B cell (primary cell): ENCODE results near the gene WNK4. TPM values are rescaled to one million over a fixed set of nuclear protein-coding genes. Genes with fewer than 3 reads are reported as not detected.
"Not testable (repeated sequence)": the region's sequence is repeated elsewhere in the genome, so short reads cannot be mapped to it uniquely, and the experiment has no call there.

Source experiments
- ATAC-seq: fragments of 200-7000 bp; cut with Tn5 transposase; one replicate; pipeline ENCODE4 v1.10.0; 2021; ENCODE audit warnings: low read depth, mild to moderate bottlenecking, moderate number of reproducible peaks, moderate library complexity
- CTCF ChIA-PET: fragments of 350-600 bp; sonication (Branson Sonifier 250); formaldehyde crosslinking; loops from one replicate; lab custom pipeline; 2021; ENCODE audit warnings: antibody characterized with exemption, inconsistent platforms; lab: Charles Lee
- POLR2A ChIA-PET: fragments of 350-600 bp; sonication (Branson Sonifier 250); formaldehyde crosslinking; loops from one replicate; lab custom pipeline; 2021; ENCODE audit warnings: antibody characterized with exemption; lab: Charles Lee
- DNase-seq: peaks from one replicate; pipeline ENCODE4 v3.0.0; 2013
- H2AFZ ChIP-seq: 2 replicates; pipeline ENCODE4 v1.6.1; 2012; ENCODE audit warnings: mild to moderate bottlenecking, low read depth, low read length; ENCODE audit not compliant: insufficient read depth, poor library complexity, severe bottlenecking
- H3K27ac ChIP-seq, 2 donors: 1 replicate in 1 of 2; 2 replicates in 1 of 2; pipeline ENCODE4 v1.5.1; 2012 to 2013; ENCODE audit warnings: low read length in 2 of 2, mild to moderate bottlenecking in 2 of 2, moderate library complexity in 1 of 2
- H3K27me3 ChIP-seq, 4 experiments: fragments of 200-600 bp in 1 of 4; sonication (generic) in 1 of 4; replicated peaks in 1 of 4; 1 replicate in 2 of 4; 2 replicates in 2 of 4; pipeline versions ENCODE4 v1.6.1 to v1.7.0; 2013 to 2016; ENCODE audit warnings: low read length in 3 of 4, mild to moderate bottlenecking in 2 of 4, mixed read lengths in 1 of 4, moderate library complexity in 1 of 4; ENCODE audit not compliant: insufficient read depth in 4 of 4, control insufficient read depth in 3 of 4; ENCODE audit errors: control extremely low read depth in 1 of 4
- H3K36me3 ChIP-seq, 2 experiments: replicated peaks in 1 of 2; 1 replicate in 1 of 2; 2 replicates in 1 of 2; pipeline versions ENCODE4 v1.6.1 to v1.7.1; 2013; ENCODE audit warnings: low read length in 1 of 2; ENCODE audit not compliant: insufficient read depth in 2 of 2, control insufficient read depth in 1 of 2; ENCODE audit errors: control extremely low read depth in 1 of 2, extremely low read depth in 1 of 2
- H3K4me1 ChIP-seq, 2 donors: fragments of 200-600 bp in 1 of 2; sonication (generic) in 1 of 2; 1 replicate in 1 of 2; 2 replicates in 1 of 2; pipeline versions ENCODE4 v1.5.1 to v1.6.1; 2013 to 2017; ENCODE audit warnings: low read length in 2 of 2; ENCODE audit not compliant: control insufficient read depth in 2 of 2, insufficient read depth in 2 of 2
- H3K4me2 ChIP-seq: replicated peaks from 2 replicates; pipeline ENCODE3; 2012; ENCODE audit warnings: mild to moderate bottlenecking, low read depth, low read length; ENCODE audit not compliant: poor library complexity, severe bottlenecking
- H3K4me3 ChIP-seq, 5 experiments: fragments of 200-600 bp in 1 of 5; sonication (generic) in 1 of 5; 1 replicate in 3 of 5; 2 replicates in 2 of 5; pipeline versions ENCODE4 v1.5.1 to v1.7.0; 2011 to 2016; ENCODE audit warnings: low read length in 4 of 5, mild to moderate bottlenecking in 4 of 5, low read depth in 2 of 5, control low read depth in 1 of 5, moderate library complexity in 1 of 5; ENCODE audit not compliant: insufficient read depth in 1 of 5; ENCODE audit errors: control extremely low read depth in 1 of 5, extremely low read depth in 1 of 5
- H3K79me2 ChIP-seq: fragments of 200-600 bp; sonication (generic); one replicate; pipeline ENCODE4 v1.6.0; 2016; ENCODE audit warnings: low read length; ENCODE audit not compliant: control insufficient read depth, insufficient read depth
- H3K9ac ChIP-seq: fragments of 200-600 bp; sonication (generic); 2 replicates; pipeline ENCODE4 v1.6.1; 2017; ENCODE audit warnings: mild to moderate bottlenecking, low read length, moderate library complexity
- H3K9me3 ChIP-seq, 3 donors: one replicate each; pipeline versions ENCODE4 v1.6.1 to v1.7.1; 2013; ENCODE audit warnings: low read length in 2 of 3; ENCODE audit not compliant: control insufficient read depth in 2 of 3, insufficient read depth in 1 of 3; ENCODE audit errors: control extremely low read depth in 1 of 3
- H4K20me1 ChIP-seq: 2 replicates; pipeline ENCODE4 v1.6.0; 2012; ENCODE audit warnings: mild to moderate bottlenecking, low read length; ENCODE audit not compliant: insufficient read depth, control insufficient read depth, poor library complexity, severe bottlenecking
- H3K27ac Mint-ChIP-seq: one replicate; pipeline ENCODE4 v1.8.0; 2021; ENCODE audit warnings: mixed read lengths
- H3K27me3 Mint-ChIP-seq: one replicate; pipeline ENCODE4 v1.8.0; 2021; ENCODE audit warnings: mixed read lengths
- H3K4me1 Mint-ChIP-seq: one replicate; pipeline ENCODE4 v1.8.0; 2021; ENCODE audit warnings: mixed read lengths
- H3K4me3 Mint-ChIP-seq: one replicate; pipeline ENCODE4 v1.8.0; 2021; ENCODE audit warnings: mixed read lengths
- H3K9me3 Mint-ChIP-seq: one replicate; pipeline ENCODE4 v1.8.0; 2022; ENCODE audit warnings: mixed read lengths; ENCODE audit not compliant: insufficient read depth
- EZH2 ChIP-seq: IDR thresholded peaks from 2 replicates; pipeline ENCODE4 v1.6.1; 2012; ENCODE audit warnings: borderline replicate concordance, low read depth, mild to moderate bottlenecking, moderate library complexity, low read length; ENCODE audit not compliant: insufficient read depth, poor library complexity, severe bottlenecking
- WGBS: methylation state at CpG from one replicate; pipeline ENCODE4 v1.1.5; 2013; ENCODE audit warnings: missing lambda C conversion rate; ENCODE audit not compliant: insufficient coverage; 5-methylcytosine and 5-hydroxymethylcytosine counted together
- intact Hi-C: fragments of 100-400 bp; cut with micrococcal nuclease; formaldehyde crosslinking; loops from one replicate; pipeline ENCODE4 v1.10.0; 2022
- polyA plus RNA-seq: library from polyadenylated mRNA; depleted of rRNA; stranded (reverse); fragments of >200 nt; gene quantifications from 2 replicates; pipeline ENCODE4 v1.2.3, GENCODE V29; 2012
- total RNA-seq, 2 donors: library from RNA; stranded (reverse); fragments of 120-200 nt in 1 of 2; gene quantifications; 1 replicate in 1 of 2; 2 replicates in 1 of 2; pipeline versions ENCODE4 v1.2.3 to v1.2.4, GENCODE V29; 2013 to 2022
- TF ChIP-seq, protein P1 (sequence below): fragments of 200-600 bp; IDR thresholded peaks from one replicate; pipeline ENCODE4 v1.8.0; 2022; ENCODE audit warnings: antibody characterized with exemption, mild to moderate bottlenecking

WNK4 gene
- total and polyA plus RNA-seq, 2 donors (not counting 1 experiment from before 2014, with no cell fraction given), result 0.03 to 0.44 TPM

DNA sequence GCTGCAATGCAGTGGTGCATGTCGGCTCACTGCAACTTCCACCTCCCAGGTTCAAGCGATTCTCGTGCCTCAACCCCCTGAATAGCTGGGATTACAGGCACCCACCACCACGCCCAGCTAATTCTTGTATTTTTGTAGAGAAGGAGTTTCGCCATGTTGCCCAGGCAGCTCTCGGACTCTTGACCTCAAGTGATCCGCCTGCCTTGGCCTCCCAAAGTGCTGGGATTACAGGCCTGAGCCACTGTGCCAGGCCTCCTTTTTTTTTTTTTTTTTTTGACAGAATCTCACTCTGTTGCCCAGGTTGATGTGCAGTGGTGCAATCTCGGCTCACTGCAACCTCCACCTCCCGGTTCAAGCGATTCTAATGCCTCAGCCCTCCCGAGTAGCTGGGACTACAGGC is 37.5 kb upstream of the WNK4 start:
- not testable (repeated sequence) for H3K27me3 Mint-ChIP-seq, H3K9ac ChIP-seq, H2AFZ ChIP-seq, H3K27ac ChIP-seq, H3K36me3 ChIP-seq, H3K27me3 ChIP-seq, ATAC-seq, H3K4me3 ChIP-seq, DNase-seq, H3K9me3 Mint-ChIP-seq, H3K9me3 ChIP-seq, H3K4me2 ChIP-seq
- intact Hi-C loops, result loop anchor here (10.0 kb wide), 1 partner anchor 742 kb away; the partner anchor contains the start of gene DHX8
- Mint-ChIP-seq H3K4me3 (peak overlapping the region; percentile 49), H3K4me1 (peaks cover 29% of the 10 kb centered on the region), H3K27ac (peak overlapping the region; percentile 50)
- peaks cover 72% of the 10 kb centered on the region for H3K79me2 ChIP-seq
- peaks cover 25 to 27% of the 10 kb centered on the region in 2 donors for H3K4me1 ChIP-seq
- peaks cover 21% of the 10 kb centered on the region for H4K20me1 ChIP-seq
- CTCF ChIA-PET, result interaction anchor here (0.6 to 2.5 kb wide), 4 partner anchors 18 to 242 kb away, joined by 4 to 8 read pairs (median 6); partner anchors contain the start of gene RAMP2
- POLR2A ChIA-PET, result interaction anchor here (0.6 to 0.7 kb wide), 3 partner anchors 12 to 242 kb away, joined by 3 to 6 read pairs (median 3); no protein-coding TSS in a partner anchor
- whole genome bisulfite sequencing, result 95% methylated on average over 6 of the region's 11 CpGs

DNA sequence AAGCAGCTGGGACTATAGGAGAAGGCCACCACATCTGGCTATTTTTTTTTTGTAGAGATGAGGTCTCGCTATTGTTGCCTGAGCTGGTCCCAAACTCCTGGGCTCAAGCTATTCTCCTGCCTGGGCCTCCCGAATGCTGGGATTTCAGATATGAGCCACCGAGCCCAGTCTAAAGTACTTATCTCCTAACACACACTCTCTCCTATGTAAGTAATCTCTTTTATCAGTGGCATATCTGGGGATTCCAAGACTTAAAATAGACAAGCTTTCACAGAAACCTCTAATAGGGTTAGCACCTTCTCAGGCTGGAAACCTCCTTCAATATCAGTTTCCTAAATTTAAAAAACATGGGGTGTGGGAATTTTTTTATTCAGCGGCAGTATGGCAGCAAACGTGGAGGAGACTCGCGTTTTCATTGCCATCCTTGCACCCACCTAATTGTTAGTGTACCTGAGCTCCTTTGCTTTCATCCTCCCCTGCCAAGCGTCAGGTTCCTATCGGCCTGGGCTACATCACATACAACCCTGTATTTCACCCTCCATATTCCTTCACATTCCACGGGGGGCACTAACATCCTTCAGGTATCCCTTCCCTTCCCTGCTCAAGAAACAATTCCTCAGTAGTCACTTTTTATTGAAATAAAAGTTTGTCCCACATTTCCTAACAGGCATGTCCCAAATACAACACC is 36.7 kb upstream of the WNK4 start:
- Histone ChIP-seq H3K27ac (peak overlapping the region; percentile 67 to 92), H2AFZ (peak overlapping the region; percentile 92), H4K20me1 (peaks cover 21% of the 10 kb centered on the region), H3K79me2 (peaks cover 64% of the 10 kb centered on the region), H3K36me3 (peaks cover 1 to 6% of the 10 kb centered on the region in 2 experiments), H3K4me1 (peaks cover 25 to 27% of the 10 kb centered on the region in 2 donors), H3K27me3 (peaks cover 0 to 10% (median 0%) of the 10 kb centered on the region in 4 experiments), H3K4me3 (peak overlapping the region; percentile 56 to 76 (median 70)), H3K4me2 (peak overlapping the region; percentile 84), H3K9ac (peak overlapping the region; percentile 77), H3K9me3 (no peaks in the 10 kb centered on the region)
- H3K27me3 Mint-ChIP-seq, result peaks cover 10% of the 10 kb centered on the region
- CTCF ChIA-PET, result interaction anchor here (0.6 to 2.5 kb wide), 4 partner anchors 17 to 241 kb away, joined by 4 to 8 read pairs (median 6); partner anchors contain the start of gene RAMP2
- WGBS, result 59% methylated on average over 4 of the region's 10 CpGs
- no peaks in the 10 kb centered on the region for H3K9me3 Mint-ChIP-seq
- no peak for ATAC-seq
- DNase-seq, result no peak
- intact Hi-C loops, result loop anchor here (1.0 to 10.0 kb wide), 2 partner anchors 22 to 741 kb away; partner anchors contain the start of gene DHX8
- H3K4me3 Mint-ChIP-seq, result peak overlapping the region; percentile 99
- TF ChIP-seq, protein P1, sequence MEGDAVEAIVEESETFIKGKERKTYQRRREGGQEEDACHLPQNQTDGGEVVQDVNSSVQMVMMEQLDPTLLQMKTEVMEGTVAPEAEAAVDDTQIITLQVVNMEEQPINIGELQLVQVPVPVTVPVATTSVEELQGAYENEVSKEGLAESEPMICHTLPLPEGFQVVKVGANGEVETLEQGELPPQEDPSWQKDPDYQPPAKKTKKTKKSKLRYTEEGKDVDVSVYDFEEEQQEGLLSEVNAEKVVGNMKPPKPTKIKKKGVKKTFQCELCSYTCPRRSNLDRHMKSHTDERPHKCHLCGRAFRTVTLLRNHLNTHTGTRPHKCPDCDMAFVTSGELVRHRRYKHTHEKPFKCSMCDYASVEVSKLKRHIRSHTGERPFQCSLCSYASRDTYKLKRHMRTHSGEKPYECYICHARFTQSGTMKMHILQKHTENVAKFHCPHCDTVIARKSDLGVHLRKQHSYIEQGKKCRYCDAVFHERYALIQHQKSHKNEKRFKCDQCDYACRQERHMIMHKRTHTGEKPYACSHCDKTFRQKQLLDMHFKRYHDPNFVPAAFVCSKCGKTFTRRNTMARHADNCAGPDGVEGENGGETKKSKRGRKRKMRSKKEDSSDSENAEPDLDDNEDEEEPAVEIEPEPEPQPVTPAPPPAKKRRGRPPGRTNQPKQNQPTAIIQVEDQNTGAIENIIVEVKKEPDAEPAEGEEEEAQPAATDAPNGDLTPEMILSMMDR, result no peak
- no peak for TF ChIP-seq EZH2
- POLR2A ChIA-PET, result interaction anchor here (0.6 to 0.7 kb wide), 2 partner anchors 19 to 241 kb away, joined by 3 to 6 read pairs; no protein-coding TSS in a partner anchor
- peak overlapping the region; percentile 99 for H3K27ac Mint-ChIP-seq
- peaks cover 29% of the 10 kb centered on the region for H3K4me1 Mint-ChIP-seq
